ENCODE measurements around the gene PIK3C2G. TPM values are rescaled to one million over a fixed set of nuclear protein-coding genes. Genes with fewer than 3 reads are reported as not detected.

The PIK3C2G gene
- total and polyA plus RNA-seq, 4 donors = 0.11 to 4.8 (median 0.74) TPM; not detected in 1

DNA sequence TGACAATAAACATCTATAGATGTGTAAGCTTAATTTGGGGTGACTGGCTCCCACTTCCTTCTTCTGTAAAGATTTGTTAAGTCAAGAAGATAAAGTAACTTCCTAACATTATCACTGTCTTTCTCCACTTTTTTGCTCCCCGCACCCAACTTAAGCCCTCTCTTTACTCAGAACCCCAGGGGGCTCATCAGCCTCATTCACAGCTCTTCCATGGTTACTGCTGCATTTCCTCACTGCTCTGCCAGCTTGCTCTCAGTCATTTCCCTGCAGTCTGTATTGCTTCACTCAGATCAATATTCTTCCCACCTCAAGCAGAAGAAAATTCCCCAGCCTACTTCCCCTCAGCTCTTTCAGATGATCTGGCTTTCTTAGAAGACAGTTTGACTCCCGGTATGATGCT is 102.0 kb downstream of the PIK3C2G start:
- Histone ChIP-seq H3K9ac (ENCODE audit: insufficient read depth in 1 of 2, low read length in 2 of 2) (no peak overlapping the region), H3K27me3 (ENCODE audit: control insufficient read depth in 3 of 3, insufficient read depth in 3 of 3, low read length in 2 of 3) (no peaks in the 10 kb centered on the region), H3K9me3 (ENCODE audit: control insufficient read depth in 4 of 4, insufficient read depth in 3 of 4, low read length in 3 of 4) (peaks cover 0 to 1% (median 0%) of the 10 kb centered on the region in 4 donors), H3K4me3 (no peak overlapping the region), H3K27ac (ENCODE audit: low read depth in 1 of 2, low read length in 1 of 2) (no peak overlapping the region), H3K36me3 (ENCODE audit: control insufficient read depth in 4 of 4, insufficient read depth in 4 of 4, low read length in 4 of 4) (no peaks in the 10 kb centered on the region), H3K4me1 (ENCODE audit: control insufficient read depth in 5 of 5, insufficient read depth in 5 of 5, low read length in 5 of 5) (no peaks in the 10 kb centered on the region)
- TF ChIP-seq, protein P1, sequence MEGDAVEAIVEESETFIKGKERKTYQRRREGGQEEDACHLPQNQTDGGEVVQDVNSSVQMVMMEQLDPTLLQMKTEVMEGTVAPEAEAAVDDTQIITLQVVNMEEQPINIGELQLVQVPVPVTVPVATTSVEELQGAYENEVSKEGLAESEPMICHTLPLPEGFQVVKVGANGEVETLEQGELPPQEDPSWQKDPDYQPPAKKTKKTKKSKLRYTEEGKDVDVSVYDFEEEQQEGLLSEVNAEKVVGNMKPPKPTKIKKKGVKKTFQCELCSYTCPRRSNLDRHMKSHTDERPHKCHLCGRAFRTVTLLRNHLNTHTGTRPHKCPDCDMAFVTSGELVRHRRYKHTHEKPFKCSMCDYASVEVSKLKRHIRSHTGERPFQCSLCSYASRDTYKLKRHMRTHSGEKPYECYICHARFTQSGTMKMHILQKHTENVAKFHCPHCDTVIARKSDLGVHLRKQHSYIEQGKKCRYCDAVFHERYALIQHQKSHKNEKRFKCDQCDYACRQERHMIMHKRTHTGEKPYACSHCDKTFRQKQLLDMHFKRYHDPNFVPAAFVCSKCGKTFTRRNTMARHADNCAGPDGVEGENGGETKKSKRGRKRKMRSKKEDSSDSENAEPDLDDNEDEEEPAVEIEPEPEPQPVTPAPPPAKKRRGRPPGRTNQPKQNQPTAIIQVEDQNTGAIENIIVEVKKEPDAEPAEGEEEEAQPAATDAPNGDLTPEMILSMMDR (IDR thresholded peaks at IDR 0.05; ENCODE audit: control extremely low read depth, extremely low read depth) = no peak
- DNase-seq (no peak), ATAC-seq (ENCODE audit: insufficient read depth, low FRiP score) (no peak)
- WGBS, 2 donors = 60 to 85% methylated on average over 2 of the region's 2 CpGs

DNA sequence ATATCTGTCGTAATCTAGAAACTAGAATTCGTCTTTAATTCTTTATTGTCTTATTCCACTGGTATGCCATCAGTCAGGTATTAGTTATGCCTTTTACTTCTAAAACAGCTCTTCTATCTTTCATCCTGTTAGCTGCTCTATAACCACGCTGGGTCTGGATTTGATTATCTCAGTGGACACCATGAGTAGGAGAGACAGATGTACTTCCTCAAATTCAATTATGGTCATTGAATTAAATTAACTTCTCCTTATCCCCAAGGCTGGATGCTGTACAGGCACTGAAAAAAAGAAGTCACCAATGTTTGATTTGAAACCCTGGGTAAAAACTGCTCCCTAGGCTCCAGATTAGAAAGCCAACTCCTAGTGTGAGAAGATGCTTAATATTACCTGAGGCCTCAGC is 107.3 kb downstream of the PIK3C2G start:
- H3K9me3 ChIP-seq (ENCODE audit: control insufficient read depth in 4 of 4, insufficient read depth in 3 of 4, low read length in 3 of 4) = no peaks in the 10 kb centered on the region
- no peaks in the 10 kb centered on the region for H3K36me3 ChIP-seq (ENCODE audit: control insufficient read depth in 4 of 4, insufficient read depth in 4 of 4, low read length in 4 of 4)
- H3K4me3 ChIP-seq = no peak overlapping the region
- H3K27ac ChIP-seq (ENCODE audit: low read depth in 1 of 2, low read length in 1 of 2) = no peak overlapping the region
- DNase-seq (no peak), ATAC-seq (ENCODE audit: insufficient read depth, low FRiP score) (no peak)
- no peak overlapping the region for H3K9ac ChIP-seq (ENCODE audit: insufficient read depth in 1 of 2, low read length in 2 of 2)
- H3K27me3 ChIP-seq (ENCODE audit: control insufficient read depth in 3 of 3, insufficient read depth in 3 of 3, low read length in 2 of 3) = no peaks in the 10 kb centered on the region
- no peaks in the 10 kb centered on the region for H3K4me1 ChIP-seq (ENCODE audit: control insufficient read depth in 5 of 5, insufficient read depth in 5 of 5, low read length in 5 of 5)
- 87 to 92% methylated on average over 3 of the region's 3 CpGs for WGBS, 2 donors
- TF ChIP-seq, protein P1 (IDR thresholded peaks at IDR 0.05; ENCODE audit: control extremely low read depth, extremely low read depth) = no peak

DNA sequence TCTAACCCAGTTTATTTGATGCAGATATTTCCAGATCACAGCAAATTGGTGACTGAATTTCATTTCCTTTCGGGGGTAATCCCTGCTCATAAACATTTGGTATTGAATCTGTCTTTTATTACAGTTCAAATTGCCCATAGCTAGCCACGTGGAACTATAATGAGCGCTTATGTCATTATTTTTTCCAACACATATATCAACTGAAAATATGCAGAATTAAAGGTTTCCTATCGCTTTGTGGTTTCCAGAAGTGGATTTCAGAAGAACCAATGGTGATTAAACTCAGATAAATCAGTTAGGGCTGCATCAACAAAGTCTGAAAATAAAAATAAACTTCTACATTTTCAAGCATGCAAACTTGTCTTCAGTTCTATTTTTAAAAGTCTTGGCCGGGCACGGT is 111.9 kb downstream of the PIK3C2G start:
- Histone ChIP-seq H3K36me3 (ENCODE audit: control insufficient read depth in 4 of 4, insufficient read depth in 4 of 4, low read length in 4 of 4) (no peaks in the 10 kb centered on the region), H3K27ac (ENCODE audit: low read depth in 1 of 2, low read length in 1 of 2) (no peak overlapping the region), H3K9ac (ENCODE audit: insufficient read depth in 1 of 2, low read length in 2 of 2) (no peak overlapping the region), H3K4me3 (no peak overlapping the region), H3K27me3 (ENCODE audit: control insufficient read depth in 3 of 3, insufficient read depth in 3 of 3, low read length in 2 of 3) (no peaks in the 10 kb centered on the region), H3K9me3 (ENCODE audit: control insufficient read depth in 4 of 4, insufficient read depth in 3 of 4, low read length in 3 of 4) (peaks cover 0 to 6% (median 3%) of the 10 kb centered on the region in 4 donors), H3K4me1 (ENCODE audit: control insufficient read depth in 5 of 5, insufficient read depth in 5 of 5, low read length in 5 of 5) (no peaks in the 10 kb centered on the region)
- TF ChIP-seq, protein P1 (IDR thresholded peaks at IDR 0.05; ENCODE audit: control extremely low read depth, extremely low read depth) = no peak
- WGBS, 2 donors = 83 to 87% methylated on average over 6 of the region's 6 CpGs
- DNase-seq = no peak
- ATAC-seq (ENCODE audit: insufficient read depth, low FRiP score) = no peak

DNA sequence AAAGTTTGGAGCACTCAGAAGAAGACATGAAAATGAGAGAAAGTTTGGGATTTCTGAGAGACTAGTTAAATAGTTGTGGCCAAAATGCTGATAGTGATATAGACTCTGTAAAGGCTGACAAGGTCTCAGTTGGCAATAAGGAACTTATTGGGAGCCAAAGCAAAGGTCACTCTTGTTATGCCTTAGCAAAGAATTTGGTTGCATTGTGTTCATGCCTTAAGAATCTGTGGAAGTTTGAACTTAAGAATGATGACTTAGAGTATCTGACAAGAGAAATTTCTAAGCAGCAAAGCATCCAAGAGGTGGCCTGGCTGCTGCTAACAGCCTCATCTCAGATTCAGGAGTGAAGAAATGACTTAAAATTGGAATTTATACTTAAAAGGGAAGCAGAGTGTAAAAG is 113.8 kb downstream of the PIK3C2G start:
- TF ChIP-seq, protein P1 (IDR thresholded peaks at IDR 0.05; ENCODE audit: control extremely low read depth, extremely low read depth) = no peak

More for the DNA sequence above, 113.8 kb downstream of the PIK3C2G start:
- H3K9me3 ChIP-seq (ENCODE audit: control insufficient read depth in 4 of 4, insufficient read depth in 3 of 4, low read length in 3 of 4) = peaks cover 0 to 6% (median 3%) of the 10 kb centered on the region in 4 donors
- H3K27ac ChIP-seq (ENCODE audit: low read depth in 1 of 2, low read length in 1 of 2) = no peak overlapping the region
- ATAC-seq (ENCODE audit: insufficient read depth, low FRiP score) = no peak
- no peaks in the 10 kb centered on the region for H3K36me3 ChIP-seq (ENCODE audit: control insufficient read depth in 4 of 4, insufficient read depth in 4 of 4, low read length in 4 of 4)
- peaks cover 0 to 1% (median 0%) of the 10 kb centered on the region in 5 donors for H3K4me1 ChIP-seq (ENCODE audit: control insufficient read depth in 5 of 5, insufficient read depth in 5 of 5, low read length in 5 of 5)
- no peaks in the 10 kb centered on the region for H3K27me3 ChIP-seq (ENCODE audit: control insufficient read depth in 3 of 3, insufficient read depth in 3 of 3, low read length in 2 of 3)
- H3K4me3 ChIP-seq = no peak overlapping the region
- no peak for DNase-seq
- no peak overlapping the region for H3K9ac ChIP-seq (ENCODE audit: insufficient read depth in 1 of 2, low read length in 2 of 2)

Measured in lung (tissue), 12 donors.